HG03432 (cell line): ENCODE data around the gene CKAP2L.
A peak's percentile ranks its signal among the peaks of the same experiment; 100 is the strongest.

Source experiments
- ATAC-seq: cut with Tn5 transposase; IDR thresholded peaks from one replicate; pipeline ENCODE4 v1.9.1; 2021; ENCODE audit warnings: mild to moderate bottlenecking, moderate library complexity; ENCODE audit not compliant: unreplicated experiment

Gene CKAP2L

DNA sequence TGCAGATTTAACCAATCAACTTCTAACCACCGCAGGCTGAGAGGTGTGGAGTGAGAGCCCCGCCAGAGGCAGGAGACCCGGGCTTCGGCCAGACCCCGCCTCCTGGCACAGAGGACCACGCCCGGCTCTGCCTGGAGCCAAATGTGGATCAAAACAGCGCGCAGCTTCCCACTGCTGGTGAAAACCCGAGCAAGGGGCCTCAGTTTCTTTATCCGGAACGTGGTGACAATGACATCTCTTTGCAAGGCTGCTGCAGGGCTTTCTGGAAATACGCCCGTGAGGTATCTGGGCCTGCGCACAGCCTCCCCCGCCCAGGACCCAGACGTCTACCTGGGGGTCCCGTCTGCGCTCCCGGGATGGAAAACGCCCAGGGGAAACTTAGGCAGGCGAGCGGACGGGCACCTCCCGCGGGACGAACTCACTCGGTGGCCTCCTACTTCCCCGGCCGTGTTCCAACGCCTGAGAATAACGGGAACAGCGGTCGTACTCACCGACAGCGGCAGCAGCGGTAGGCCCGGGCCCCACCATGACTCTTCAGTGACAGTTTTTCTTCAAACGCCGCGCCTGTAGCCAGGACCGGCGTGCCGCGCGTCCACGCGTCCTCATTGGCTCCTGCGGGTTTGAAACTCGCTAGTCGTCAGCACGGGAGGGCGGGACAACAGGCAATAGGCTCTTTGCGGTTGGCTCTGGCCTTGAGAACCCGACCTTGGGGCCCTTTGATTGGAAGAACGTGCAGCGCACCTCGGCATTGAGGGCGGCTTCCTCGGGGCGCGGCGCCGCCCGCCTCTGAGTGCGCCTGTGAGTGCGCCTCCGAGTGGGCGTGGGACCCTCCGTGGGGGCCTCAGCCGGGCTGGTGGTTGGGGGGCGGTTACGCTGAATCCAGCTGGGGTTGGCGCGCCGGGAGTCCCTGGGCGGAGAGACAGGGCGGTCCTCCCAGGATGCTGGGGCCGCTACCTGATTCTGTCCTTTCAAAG lies at the start of gene CKAP2L:
TSS of gene CKAP2L (minus strand) at position 539 of the 974 bp plus-strand sequence. CDS start at position 528, 11 bp downstream.
- peak; percentile 98 for ATAC-seq

DNA sequence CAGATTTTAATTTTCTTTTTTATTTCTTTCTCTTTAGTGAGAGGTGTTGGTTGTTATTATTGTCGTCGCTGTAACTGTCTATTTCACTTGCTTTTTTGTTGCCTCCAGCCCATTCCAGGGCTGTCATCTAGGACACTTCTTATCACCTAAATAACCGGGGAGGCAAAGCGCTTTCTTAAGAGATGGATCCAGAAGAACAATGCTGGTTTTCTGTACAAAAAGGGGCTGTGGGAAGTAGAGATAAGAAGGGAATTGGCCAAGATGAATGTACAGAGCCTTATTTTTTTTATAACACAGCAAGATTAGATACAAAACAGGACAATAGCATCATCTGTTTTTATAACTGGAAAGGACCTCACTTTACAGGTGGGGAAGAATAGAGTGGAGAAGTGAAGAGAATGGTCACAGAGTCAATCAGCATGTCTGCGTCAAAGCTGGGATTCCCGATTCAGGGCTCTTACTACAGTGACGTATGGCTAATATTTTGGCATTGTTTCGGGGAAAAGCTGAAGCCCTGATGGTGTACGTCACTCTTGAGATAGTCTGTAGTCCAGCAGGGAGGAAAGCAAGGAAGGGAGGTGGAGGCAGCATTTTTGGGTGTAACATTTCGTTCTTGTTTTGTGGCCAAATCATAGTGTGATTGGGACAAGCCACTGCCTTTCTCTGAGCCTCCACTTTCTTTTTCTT lies 49.0 kb upstream of the CKAP2L start:
- ATAC-seq = no peak

GRCh38 chr2:112812318-112813267 lies 48.2 kb upstream of the CKAP2L start:
- no peak for ATAC-seq

- no peak for ATAC-seq
Observed at GRCh38 chr2:112811841-112812306, 47.5 kb upstream of the CKAP2L start.

- ATAC-seq = no peak
Observed at GRCh38 chr2:112811276-112811831, 46.9 kb upstream of the CKAP2L start.

- ATAC-seq = no peak
Observed at GRCh38 chr2:112809112-112809511, 44.7 kb upstream of the CKAP2L start.

- ATAC-seq = no peak
Observed at GRCh38 chr2:112807233-112807807, 42.9 kb upstream of the CKAP2L start.

DNA sequence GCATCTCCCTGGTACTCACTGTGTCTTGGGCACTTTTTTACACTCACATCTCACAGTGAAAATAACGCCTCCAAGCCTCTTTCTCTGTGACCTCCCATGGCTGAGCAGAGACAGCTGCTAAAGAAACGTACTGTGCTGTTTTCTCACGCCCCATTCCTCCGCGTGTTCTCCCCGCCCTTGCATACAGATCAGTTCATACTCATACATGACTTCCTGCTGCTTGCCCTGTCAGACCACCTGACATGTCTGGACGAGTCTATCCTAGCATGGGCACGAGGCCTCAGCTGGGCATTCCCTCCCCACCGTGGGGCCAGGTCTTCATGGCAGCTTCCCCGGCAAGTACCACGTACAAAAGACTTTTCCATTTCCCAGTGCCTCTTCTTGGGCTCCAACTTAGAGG lies 41.1 kb upstream of the CKAP2L start:
- ATAC-seq = peak; percentile 58

- ATAC-seq = peak; percentile 64
Observed at GRCh38 chr2:112803691-112804521, 39.5 kb upstream of the CKAP2L start.

DNA sequence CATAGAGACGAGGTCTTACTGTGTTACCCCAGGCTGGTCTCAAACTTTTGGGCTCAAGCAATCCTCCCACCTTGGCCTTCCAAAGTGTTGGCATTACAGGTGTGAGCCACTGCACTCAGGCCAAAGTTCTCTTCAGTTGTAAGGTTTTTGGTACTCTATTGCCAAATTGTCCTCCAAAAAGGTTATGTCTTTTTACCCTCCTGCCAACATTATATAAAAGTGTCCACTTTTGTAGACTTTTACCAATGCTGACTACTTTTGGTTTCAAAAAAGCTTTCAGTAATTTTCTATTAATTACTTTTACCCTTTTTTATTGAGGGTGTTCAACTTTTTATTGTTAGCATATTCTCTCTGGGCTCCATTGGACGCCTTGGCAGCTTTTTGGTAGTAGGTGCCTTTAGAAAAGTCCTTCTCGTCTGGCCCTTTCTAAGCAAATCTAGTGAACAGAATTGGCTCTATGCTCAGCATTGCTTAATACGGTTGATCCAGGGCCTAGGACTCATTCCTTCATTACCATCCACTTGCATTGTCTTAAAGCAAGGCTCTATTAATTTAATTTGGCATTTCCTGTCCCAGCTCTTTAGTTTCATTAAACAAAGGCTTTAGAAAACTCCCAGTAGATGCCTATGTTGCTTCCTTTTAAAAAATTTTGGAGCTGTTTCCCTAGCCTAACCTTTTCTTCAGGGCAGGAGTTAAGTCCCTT lies 36.6 kb upstream of the CKAP2L start:
- ATAC-seq = no peak

DNA sequence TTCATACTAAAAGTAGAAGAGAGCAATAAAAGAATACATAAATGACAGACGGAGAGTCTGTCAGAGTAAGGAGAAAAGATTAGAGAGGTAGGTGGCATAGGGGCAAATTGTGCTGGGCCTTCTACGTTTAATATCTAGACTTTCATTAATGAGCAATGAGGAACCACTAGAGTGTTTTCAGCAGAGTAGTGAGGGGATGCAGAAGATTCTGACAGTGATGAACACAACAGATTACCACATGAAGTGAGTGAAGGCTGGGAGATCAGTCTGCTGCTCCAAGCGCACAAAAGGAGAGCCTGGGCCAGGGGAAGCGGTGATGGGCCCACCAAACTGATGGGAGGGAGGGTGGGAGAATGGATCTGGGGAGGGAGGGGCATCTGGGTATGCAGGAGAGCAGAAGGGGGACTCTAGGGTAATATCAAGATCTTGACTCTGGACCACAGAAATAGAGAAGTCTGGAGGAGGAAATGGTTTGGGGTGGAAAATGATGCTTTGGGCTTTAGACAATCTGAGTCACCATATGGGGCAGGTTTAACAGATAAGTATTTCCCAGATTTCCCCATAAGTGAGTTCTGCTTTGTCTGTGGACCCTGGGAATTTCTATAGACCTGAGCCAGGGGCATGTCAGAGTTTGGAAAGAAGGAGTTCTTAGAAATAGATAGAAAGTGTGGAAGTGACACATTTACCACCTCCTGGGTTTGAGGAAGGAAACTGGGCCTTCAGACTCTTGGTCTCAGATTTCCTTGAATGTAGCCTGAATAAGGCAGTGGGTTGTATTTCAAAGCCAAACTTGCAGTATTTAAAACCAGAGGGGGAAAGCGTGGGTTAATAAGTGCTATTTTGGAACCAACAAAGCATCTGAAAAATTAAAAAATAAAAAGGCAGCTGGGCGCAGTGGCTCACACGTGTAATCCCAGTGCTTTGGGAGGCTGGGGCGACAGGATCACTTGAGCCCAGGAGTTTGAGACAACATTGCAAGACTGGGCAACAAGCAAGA lies 34.9 kb upstream of the CKAP2L start:
- ATAC-seq = no peak

DNA sequence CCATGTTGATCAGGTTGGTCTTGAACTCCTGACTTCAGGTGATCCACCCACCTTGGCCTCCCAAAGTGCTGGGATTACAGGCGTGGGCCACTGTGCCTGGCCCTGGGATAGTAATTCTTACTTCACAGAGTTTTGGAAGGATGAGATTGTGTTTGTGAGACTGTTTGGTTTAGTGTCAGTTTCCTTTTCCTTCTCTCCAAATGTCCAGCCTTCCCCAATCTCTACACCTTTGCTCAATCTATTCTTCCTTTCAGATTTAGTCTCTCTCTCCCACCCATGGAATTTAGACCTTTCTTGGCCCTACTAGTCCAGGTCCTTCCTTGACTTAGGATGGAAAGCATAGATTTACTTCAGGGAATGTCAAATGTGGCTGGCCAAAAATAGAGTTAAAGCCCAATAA lies 32.1 kb upstream of the CKAP2L start:
- ATAC-seq = no peak

GRCh38 chr2:112795774-112796173 lies 31.4 kb upstream of the CKAP2L start:
- ATAC-seq = no peak

DNA sequence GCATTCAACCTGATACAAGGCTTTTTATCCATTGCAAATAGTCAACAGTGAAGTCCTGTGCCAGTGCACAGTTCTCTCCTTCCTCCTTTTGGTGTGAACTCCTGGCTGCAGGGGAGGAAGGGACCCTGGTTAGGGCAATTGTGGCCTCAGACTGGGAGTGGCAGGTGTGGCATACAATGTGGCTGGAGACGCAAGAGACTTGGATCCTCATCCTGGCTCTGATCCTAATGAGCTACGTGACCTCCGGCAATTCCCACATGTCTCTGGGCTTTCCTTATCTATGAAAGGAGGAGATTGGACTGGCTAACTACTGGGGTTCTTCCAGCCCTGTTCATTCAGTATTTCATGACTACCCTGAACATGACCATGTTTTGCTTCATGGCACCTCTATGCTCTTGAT lies 30.4 kb upstream of the CKAP2L start:
- ATAC-seq = no peak

- ATAC-seq = peak; percentile 83
Observed at GRCh38 chr2:112794131-112794733, 29.8 kb upstream of the CKAP2L start.

- ATAC-seq = no peak
Observed at GRCh38 chr2:112793449-112793978, 29.1 kb upstream of the CKAP2L start.

- ATAC-seq = no peak
Observed at GRCh38 chr2:112792419-112792818, 28.0 kb upstream of the CKAP2L start.
